HT-29 (cell line): Measurements from ENCODE around the gene SPON2. TPM values are rescaled to one million over a fixed set of nuclear protein-coding genes. Genes with fewer than 3 reads are reported as not detected.

Experiments used
- DNase-seq: peaks from one replicate; pipeline ENCODE4 v3.0.0-alpha.2; 2015; ENCODE audit warnings: low spot score
- total RNA-seq: library from RNA; depleted of rRNA; stranded (reverse); fragments of >200 nt; shearing (Covaris generic); gene quantifications from 2 replicates; pipeline ENCODE4 v1.2.3, GENCODE V29; 2014

Gene SPON2
- total RNA-seq, 1 experiment from 2014 or later = 2.9 TPM

- DNase-seq = no peak
Observed at GRCh38 chr4:1208970-1209704, 36.8 kb upstream of the SPON2 start.

- DNase-seq = no peak
Observed at GRCh38 chr4:1208266-1208961, 36.0 kb upstream of the SPON2 start.

- DNase-seq = no peak
Observed at GRCh38 chr4:1207603-1208265, 35.4 kb upstream of the SPON2 start.

GRCh38 chr4:1207157-1207470 lies 34.7 kb upstream of the SPON2 start:
- no peak for DNase-seq

DNA sequence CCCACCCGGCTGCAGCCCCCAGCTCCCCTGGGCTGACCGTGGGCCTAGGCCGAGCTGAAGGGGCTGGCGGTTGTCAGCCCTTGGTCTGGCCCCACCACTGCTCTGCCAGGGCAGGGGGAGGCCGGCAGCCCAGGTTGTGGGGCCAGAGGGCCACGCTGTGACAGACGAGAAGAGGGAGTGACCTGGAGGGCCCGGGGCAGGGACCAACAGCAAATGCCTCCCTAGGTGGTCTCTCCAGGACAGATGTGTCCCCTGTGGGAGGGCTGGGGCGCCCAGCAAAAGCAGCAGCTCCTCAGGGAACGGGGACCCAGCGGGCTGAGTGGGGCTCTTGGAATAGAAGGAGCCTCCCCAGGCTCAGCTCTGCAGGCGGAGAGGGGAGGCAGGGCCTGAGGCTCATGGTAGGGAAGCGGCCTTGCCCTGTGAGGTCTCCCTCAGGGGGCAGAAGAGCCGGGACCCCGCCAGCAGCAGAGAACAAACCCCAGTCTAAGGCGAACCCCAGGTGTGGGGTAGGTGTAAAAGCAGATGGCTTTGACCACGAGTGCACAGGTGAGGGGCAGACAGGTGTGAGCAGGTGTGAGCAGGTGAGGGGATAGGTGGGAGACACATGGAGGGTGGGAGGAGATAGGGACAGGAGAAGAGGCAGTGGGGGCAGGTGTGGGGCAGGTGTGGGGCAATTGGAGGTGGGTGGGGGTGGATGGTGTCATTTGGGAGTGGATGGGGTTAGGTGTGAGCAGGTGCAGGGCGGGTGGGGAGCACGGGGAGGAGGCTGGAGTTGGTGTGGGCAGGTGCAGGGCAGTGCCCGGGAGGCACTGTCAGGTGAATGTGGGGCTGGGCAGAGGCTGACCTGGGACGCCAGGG lies 34.1 kb upstream of the SPON2 start:
- DNase-seq = no peak

- DNase-seq = no peak
Observed at GRCh38 chr4:1205586-1206298, 33.4 kb upstream of the SPON2 start.

- DNase-seq = peak; percentile 66
Observed at GRCh38 chr4:1204828-1205585, 32.6 kb upstream of the SPON2 start.

GRCh38 chr4:1204286-1204827 lies 32.0 kb upstream of the SPON2 start:
- no peak for DNase-seq

GRCh38 chr4:1203026-1203616 lies 30.7 kb upstream of the SPON2 start:
- DNase-seq = no peak

DNA sequence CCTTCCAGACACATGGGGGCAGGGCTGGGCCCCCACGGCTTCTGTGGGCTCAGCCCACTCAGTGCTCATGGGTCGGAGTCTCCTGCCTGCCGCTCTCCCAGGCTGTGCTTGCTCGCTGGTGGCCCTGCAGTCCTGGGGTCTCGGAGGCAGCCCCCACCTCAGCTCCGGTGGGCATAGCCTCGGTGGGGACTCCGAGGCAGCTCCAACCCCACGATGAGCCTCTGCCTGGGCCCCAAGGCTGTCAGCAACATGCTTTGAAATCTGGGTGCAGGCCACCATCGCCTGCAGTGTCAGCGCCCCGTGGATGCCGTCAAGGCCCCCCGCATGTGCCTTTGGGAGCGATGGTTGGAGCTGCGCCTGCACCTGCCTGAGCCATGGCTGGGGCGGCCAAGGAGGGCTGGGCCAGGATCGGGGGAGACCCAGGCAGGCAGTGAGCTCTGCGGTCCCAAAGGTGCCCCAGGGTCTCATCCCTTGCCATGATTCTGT lies 30.2 kb upstream of the SPON2 start:
- DNase-seq = no peak

- DNase-seq = no peak
Observed at GRCh38 chr4:1201851-1202525, 29.6 kb upstream of the SPON2 start.

DNA sequence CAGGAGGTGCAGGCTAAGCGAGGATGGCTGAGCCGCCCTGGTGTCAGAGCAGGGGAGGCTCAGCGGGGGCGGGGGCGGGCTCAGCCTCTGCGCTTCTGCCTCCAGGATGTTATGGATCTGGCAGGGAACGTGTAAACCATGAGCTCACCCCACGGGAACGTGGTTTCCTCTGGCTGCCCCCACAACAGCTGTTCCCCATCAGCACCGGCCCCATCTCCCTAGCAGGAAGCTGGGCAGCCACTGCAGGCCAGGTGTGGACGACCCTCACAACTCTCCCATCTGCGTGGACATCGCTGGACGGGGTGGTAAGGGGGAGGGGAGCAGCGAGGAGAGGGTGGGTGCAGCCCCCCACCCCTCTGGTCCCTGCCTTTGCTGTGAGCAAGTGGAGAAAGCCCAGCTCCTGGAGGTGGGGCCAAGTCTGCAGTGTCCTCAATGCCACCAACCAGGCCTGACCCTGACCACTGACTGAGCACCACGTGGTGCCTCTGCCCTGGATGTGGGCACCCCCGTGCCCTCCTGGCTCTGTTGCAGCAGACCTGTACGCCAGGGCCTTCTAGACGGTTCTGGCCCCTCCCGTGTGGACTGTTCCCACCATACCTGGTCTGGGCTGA lies 28.1 kb upstream of the SPON2 start:
- no peak for DNase-seq

DNA sequence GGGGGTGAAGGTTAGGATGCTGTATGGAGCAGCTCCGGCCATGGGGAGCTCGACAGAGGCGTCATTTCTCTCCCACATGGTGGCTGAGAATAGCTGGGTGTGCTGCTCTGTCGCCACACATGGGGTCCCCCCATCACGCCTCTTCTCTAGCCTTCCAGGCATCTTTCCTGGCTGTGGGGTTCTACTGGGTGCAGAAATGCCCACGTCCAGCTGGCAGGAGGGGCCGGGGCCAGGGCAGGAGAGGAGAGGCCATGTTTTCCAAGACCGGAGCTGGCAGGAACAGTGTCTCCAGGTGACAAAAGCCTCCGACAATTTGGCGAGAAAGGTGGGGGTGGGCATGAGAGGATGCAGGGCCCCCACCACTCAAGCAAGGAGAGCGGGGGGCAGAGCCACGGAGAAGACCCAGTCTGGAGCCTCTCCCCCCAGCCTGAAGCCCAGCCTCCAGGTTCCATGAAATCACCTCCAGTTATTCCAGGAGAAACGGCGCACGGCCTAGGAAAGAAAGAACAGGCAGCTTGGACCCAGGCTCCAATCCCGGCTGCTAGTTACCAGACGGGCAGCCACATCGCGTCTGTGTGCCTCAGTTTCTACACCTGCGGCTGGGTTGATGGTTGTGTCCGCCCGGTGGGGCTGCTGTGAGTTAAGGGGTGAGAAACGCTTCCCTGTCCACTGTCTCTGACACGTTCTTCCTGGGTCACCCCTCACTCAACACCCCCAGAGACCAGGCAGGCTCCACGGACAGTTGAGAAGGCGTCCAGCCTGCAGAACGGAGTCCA lies 27.4 kb upstream of the SPON2 start:
- no peak for DNase-seq

GRCh38 chr4:1198098-1198844 lies 25.9 kb upstream of the SPON2 start:
- no peak for DNase-seq

- DNase-seq = no peak
Observed at GRCh38 chr4:1196421-1197183, 24.2 kb upstream of the SPON2 start.

- no peak for DNase-seq
Observed at GRCh38 chr4:1195891-1196401, 23.6 kb upstream of the SPON2 start.
